GF-D8 (cell line): ENCODE results near the gene GAB1.
A peak's percentile ranks its signal among the peaks of the same experiment; 100 is the strongest.

Experiments used
- DNase-seq: peaks from one replicate; lab custom pipeline; 2025; lab: John Stamatoyannopoulos, UW

The GAB1 gene

GRCh38 chr4:143489106-143489505 lies 152.4 kb downstream of the GAB1 start:
- DNase-seq, result no peak

GRCh38 chr4:143498021-143498420 lies 161.3 kb downstream of the GAB1 start:
- no peak for DNase-seq

GRCh38 chr4:143502231-143502630 lies 165.6 kb downstream of the GAB1 start:
- no peak for DNase-seq

GRCh38 chr4:143506031-143506430 lies 169.4 kb downstream of the GAB1 start:
- DNase-seq, result no peak

GRCh38 chr4:143511906-143512305 lies 175.2 kb downstream of the GAB1 start:
- no peak for DNase-seq

- DNase-seq, result no peak
These were observed 176.3 kb downstream of the GAB1 start for GRCh38 chr4:143512978-143513313.

GRCh38 chr4:143513314-143514168 lies 176.9 kb downstream of the GAB1 start, which contains the start of gene SMARCA5:
Gene SMARCA5 (plus strand): TSS chr4:143513702. CDS start chr4:143513925, 223 bp downstream.
- peak; percentile 96 for DNase-seq

- DNase-seq, result no peak
These were observed 177.5 kb downstream of the GAB1 start for GRCh38 chr4:143514169-143514495.

GRCh38 chr4:143514497-143514896 lies 177.8 kb downstream of the GAB1 start:
- DNase-seq, result no peak

GRCh38 chr4:143514901-143515300 lies 178.2 kb downstream of the GAB1 start:
- no peak for DNase-seq

- no peak for DNase-seq
These were observed 179.2 kb downstream of the GAB1 start for GRCh38 chr4:143515905-143516304.

GRCh38 chr4:143517764-143518163 lies 181.1 kb downstream of the GAB1 start:
- DNase-seq, result no peak
